Uterus (tissue), 2 donors: ENCODE measurements around the gene SLC44A3.

Experiments used
- CTCF ChIP-seq, 4 experiments: fragments of 200-600 bp in 2 of 4; fragments of 450-650 bp in 2 of 4; sonication (generic) in 2 of 4; IDR thresholded peaks; one replicate each; pipeline ENCODE4 v1.5.1; 2016 to 2019; ENCODE audit warnings: antibody characterized with exemption in 4 of 4, mild to moderate bottlenecking in 2 of 4, moderate library complexity in 1 of 4
- POLR2A ChIP-seq, 2 donors: fragments of 450-650 bp; IDR thresholded peaks; one replicate each; pipeline ENCODE4 v1.6.1; 2016; ENCODE audit warnings: antibody characterized with exemption in 2 of 2, mild to moderate bottlenecking in 1 of 2, moderate library complexity in 1 of 2

- no peak for TF ChIP-seq CTCF (IDR thresholded peaks at IDR 0.05)
- TF ChIP-seq POLR2A (IDR thresholded peaks at IDR 0.05): no peak
Observed at GRCh38 chr1:94864821-94865220, 44.7 kb downstream of the SLC44A3 start.
